Measurements from ENCODE around the gene PLA2G12B.
"Not testable (repeated sequence)": the region's sequence is repeated elsewhere in the genome, so short reads cannot be mapped to it uniquely, and the experiment has no call there.

PLA2G12B gene, protein sequence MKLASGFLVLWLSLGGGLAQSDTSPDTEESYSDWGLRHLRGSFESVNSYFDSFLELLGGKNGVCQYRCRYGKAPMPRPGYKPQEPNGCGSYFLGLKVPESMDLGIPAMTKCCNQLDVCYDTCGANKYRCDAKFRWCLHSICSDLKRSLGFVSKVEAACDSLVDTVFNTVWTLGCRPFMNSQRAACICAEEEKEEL

DNA sequence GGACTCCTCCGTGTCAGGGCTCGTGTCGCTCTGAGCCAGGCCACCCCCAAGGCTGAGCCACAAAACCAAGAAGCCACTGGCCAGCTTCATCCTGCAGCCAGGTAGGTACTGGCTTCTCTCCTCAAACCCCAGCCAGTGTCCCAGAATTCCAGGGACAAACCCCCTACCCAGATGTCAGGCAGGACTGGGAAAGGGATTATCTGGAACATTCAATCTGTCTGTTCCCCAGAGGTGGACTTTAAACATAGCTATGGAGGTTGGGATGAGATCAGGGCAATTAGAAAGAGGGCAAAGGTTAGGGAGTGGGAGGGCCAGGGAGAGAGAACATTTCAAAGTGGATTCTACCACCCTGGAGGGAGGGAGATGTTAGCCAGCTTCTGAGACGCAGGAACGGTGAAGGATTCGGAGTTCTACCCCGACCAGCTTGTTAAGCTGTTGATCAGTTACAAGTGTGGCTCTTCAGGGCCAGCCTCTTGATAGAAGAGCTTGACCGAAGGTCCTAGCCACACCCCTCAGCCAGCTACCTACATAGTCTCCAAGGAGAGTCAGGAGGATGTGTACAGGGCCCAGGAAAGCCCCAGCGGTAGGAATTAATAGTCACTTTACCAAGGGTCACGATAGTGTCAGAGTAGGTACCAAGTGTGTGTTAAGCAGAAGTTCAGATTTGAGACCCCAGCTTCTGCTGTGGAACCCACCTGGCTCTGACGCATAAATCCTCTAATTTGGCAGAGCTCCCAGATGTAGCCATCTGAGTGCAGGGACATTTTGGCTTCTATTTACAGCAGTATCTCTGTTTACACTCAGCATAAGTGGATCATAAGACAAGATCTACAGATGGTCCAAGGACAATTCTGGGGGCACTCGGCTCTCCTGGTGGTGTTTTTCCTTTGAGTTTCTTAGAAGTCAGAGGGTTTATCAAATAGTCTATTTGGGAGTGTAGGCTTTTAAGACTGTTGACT, at the start of gene PLA2G12B:
TSS of gene PLA2G12B (minus strand) at position 211 of the 959 bp plus-strand sequence. CDS start at position 90, 121 bp downstream.
- Histone ChIP-seq H3K9ac (ENCODE audit: low read depth, low read length) (no peak within 1 kb of the TSS), H3K36me3 (ENCODE audit: insufficient read depth, low read length) (no peaks in the 10 kb centered on the region), H3K9me3 (ENCODE audit: control insufficient read depth, insufficient read depth, low read length) (no peaks in the 10 kb centered on the region), H3K4me1 (ENCODE audit: insufficient read depth, low read length) (peaks cover 23% of the 10 kb centered on the region)

DNA sequence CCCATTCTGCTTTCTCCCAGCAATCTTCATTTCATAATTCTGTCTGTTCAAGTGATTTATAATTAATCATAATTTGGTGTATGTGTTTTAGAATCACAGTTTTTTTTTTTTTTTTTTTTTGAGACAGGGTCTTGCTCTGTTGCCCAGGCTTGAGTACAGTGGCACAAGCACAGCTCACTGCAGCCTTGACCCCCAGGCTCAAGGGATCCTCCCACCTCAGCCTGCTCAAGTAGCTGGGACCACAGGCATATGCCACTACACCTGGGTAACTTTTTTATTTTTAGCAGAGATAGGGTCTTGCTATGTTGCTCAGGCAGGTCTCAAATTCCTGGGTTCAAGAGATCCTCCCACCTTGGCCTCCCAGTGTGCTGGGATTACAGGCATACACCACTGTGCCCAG, 49.2 kb upstream of the PLA2G12B start:
- Histone ChIP-seq H3K9me3 (ENCODE audit: control insufficient read depth, insufficient read depth, low read length) (no peaks in the 10 kb centered on the region), H3K9ac (ENCODE audit: low read depth, low read length) (no peak overlapping the region), H3K36me3 (ENCODE audit: insufficient read depth, low read length) (no peaks in the 10 kb centered on the region), H3K4me1 (ENCODE audit: insufficient read depth, low read length) (no peaks in the 10 kb centered on the region)

DNA sequence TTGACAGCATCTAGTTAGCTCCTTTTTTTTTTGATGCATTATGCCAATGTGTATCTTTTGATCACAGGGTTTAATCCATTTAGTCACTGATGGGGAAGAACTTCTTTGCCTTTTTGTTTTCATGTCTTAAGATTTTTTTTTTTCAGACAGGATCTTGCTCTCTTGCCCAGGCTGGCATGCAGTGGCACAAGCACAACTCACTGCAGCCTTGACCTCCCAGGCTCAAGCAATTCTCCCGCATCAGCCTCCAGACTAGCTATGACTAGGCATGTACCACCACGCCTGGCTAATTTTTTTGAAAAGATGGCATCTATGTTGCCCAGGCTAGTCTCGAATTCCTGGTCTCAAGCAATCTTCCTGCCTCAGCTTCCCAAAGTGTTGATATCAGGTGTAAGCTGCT, 46.4 kb upstream of the PLA2G12B start:
- Histone ChIP-seq H3K9me3 (ENCODE audit: control insufficient read depth, insufficient read depth, low read length) (no peaks in the 10 kb centered on the region; the same call in 1 of the 2 replicates), H3K36me3 (ENCODE audit: insufficient read depth, low read length) (no peaks in the 10 kb centered on the region), H3K4me1 (ENCODE audit: insufficient read depth, low read length) (no peaks in the 10 kb centered on the region), H3K9ac (ENCODE audit: low read depth, low read length) (no peak overlapping the region)

DNA sequence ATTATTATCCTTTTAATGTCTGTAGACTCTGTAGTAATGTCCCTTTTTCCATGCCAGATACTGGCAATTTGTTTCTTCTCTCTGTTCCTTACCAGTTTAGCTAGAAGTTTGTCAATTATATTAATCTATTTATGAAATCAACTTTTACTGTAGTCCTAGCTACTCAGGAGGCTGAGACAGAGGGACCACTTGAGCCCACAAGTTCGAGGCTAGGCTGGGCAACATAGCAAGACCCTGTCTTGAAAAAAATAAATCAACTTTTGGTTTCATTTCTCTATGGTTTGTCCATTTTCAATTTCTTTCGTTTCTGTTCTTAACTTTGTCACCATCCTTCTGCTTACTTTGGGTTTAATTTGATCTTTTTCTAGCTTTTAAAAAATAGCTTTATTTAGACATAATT, 42.5 kb upstream of the PLA2G12B start:
- Histone ChIP-seq H3K4me1 (ENCODE audit: insufficient read depth, low read length) (no peaks in the 10 kb centered on the region), H3K9ac (ENCODE audit: low read depth, low read length) (no peak overlapping the region), H3K36me3 (ENCODE audit: insufficient read depth, low read length) (no peaks in the 10 kb centered on the region), H3K9me3 (ENCODE audit: control insufficient read depth, insufficient read depth, low read length) (no peaks in the 10 kb centered on the region; the same call in 1 of the 2 replicates)

DNA sequence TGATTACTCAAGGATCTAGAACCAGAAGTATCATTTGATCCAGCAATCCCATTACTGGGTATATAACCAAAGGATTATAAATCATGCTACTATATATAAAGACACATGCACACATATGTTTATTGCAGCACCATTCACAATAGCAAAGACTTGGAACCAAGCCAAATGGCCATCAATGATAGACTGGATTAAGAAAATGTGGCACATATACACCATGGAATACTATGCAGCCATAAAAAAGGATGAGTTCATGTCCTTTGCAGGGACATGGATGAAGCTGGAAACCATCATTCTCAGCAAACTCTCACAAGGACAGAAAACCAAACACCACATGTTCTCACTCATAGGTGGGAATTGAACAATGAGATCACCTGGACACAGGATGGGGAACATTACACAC, 40.9 kb upstream of the PLA2G12B start:
- not testable (repeated sequence) for H3K9me3 ChIP-seq (ENCODE audit: control insufficient read depth, insufficient read depth, low read length); H3K4me1 ChIP-seq (ENCODE audit: insufficient read depth, low read length); H3K36me3 ChIP-seq (ENCODE audit: insufficient read depth, low read length); H3K9ac ChIP-seq (ENCODE audit: low read depth, low read length)

DNA sequence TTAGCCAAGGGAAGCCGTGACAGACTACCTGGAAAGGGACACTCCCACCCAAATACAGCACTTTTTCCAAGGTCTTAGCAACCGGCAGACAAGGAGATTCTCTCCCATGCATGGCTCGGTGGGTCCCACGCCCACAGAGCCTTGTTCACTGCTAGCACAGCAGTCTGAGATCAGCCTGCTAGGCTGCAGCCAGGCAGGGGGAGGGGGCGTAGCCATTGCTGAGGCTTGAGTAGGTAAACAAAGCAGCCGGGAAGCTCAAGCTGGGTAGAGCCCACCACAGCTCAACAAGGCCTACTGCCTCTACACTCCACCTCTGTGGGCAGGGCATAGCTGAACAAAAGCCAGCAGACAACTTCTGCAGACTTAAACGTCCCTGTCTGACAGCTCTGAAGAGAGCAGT, 35.2 kb upstream of the PLA2G12B start:
- not testable (repeated sequence) for H3K4me1 ChIP-seq (ENCODE audit: insufficient read depth, low read length); H3K9me3 ChIP-seq (ENCODE audit: control insufficient read depth, insufficient read depth, low read length); H3K36me3 ChIP-seq (ENCODE audit: insufficient read depth, low read length)
- peak overlapping the region; percentile 24 for H3K9ac ChIP-seq (ENCODE audit: low read depth, low read length)

DNA sequence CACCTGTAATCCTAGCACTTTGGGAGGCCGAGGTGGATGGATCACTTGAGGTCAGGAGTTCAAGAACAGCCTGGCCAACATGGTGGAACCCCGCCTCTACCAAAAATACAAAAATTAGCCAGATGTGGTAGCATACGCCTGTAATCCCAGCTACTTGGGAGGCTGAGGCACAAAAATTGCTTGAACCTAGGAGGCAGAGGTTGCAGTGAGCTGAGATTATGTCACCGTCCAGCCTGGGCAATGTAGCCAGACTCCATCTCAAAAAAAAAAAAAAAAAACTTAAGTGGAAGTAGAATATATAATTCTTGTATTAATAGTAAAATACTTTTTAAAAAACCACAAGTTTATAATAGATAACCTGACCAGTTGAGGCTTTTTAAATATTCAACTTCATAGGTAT, 30.0 kb upstream of the PLA2G12B start:
- H3K4me1 ChIP-seq (ENCODE audit: insufficient read depth, low read length): not testable (repeated sequence)

DNA sequence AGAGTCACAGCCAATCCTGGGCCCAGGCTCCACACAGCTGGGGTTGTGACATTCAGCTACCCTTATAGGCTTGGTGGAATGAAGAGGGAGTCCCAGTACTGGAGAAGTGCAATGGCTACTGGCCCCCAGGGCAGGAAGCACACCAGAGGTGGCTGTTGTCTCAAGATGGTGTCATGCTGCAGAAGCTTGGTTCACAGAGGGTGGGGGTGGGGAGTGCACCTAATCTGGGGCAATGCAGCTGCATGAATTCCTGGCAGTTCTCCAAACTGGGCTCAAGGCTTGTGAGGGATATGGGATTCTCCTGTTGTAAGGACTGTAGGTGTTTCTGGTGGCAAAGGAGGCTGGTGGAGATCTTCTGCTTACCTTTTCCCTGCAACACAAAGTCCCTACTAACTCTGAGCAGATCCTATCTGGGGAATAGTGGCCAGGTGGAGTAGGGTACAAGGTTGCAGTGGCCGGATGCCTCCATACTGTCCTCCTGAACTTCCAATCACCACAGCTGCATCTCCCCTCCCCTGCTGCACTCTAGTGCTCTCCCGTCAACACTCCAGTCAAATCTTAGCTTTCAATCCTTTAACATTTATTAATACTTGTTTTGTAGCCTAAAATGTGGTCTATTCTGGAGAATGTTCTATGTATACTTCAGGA, 27.4 kb upstream of the PLA2G12B start:
- Histone ChIP-seq H3K9ac (ENCODE audit: low read depth, low read length) (no peak overlapping the region), H3K9me3 (ENCODE audit: control insufficient read depth, insufficient read depth, low read length) (peaks cover 4% of the 10 kb centered on the region), H3K4me1 (ENCODE audit: insufficient read depth, low read length) (no peaks in the 10 kb centered on the region), H3K36me3 (ENCODE audit: insufficient read depth, low read length) (no peaks in the 10 kb centered on the region)

More for the DNA sequence above, 30.0 kb upstream of the PLA2G12B start:
- H3K9ac ChIP-seq (ENCODE audit: low read depth, low read length); H3K36me3 ChIP-seq (ENCODE audit: insufficient read depth, low read length); H3K9me3 ChIP-seq (ENCODE audit: control insufficient read depth, insufficient read depth, low read length): not testable (repeated sequence)

DNA sequence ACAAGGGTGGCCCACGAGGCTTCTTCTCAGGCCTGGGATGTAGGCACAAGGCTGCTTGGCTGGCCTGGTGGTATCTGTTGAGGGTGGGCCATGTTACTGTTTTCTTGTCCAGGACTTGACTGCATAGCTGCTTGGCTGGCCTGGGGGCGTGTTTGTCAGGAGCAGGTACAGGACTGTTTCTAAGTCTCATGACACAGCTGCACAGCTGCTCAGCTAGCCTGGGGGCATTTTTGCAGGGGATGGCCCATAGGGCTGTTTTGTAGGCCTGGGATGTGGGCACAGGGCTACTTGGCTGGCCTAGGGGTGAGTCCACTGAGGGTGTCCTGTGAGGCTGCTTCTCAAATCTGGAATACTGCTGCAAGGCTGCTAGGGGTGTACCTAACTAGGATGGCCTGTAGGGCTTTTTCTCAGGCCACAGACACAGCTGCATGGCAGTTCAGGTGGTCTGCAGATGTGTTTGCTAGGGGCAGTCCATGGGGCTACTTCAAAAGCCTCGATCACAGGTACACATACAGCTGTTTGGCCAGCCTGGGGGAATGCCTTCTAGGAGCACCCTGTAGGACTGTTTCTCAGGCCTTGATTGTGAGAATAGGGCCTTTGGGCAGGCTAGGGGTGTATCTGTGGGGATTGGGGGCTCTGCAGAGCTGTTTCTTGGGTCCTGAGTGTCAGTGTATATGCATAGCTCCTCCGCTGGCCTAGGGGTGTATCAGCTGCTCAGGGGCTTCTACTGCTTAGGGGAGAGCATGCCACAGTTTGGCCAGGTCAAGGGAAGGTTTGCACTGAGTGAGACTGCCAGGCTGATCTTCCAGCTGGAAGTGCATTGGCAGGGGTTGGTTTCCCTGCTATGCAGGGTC, 26.6 kb upstream of the PLA2G12B start:
- no peaks in the 10 kb centered on the region for H3K36me3 ChIP-seq (ENCODE audit: insufficient read depth, low read length)
- H3K9ac ChIP-seq (ENCODE audit: low read depth, low read length): no peak overlapping the region
- H3K4me1 ChIP-seq (ENCODE audit: insufficient read depth, low read length): no peaks in the 10 kb centered on the region
- peaks cover 4% of the 10 kb centered on the region for H3K9me3 ChIP-seq (ENCODE audit: control insufficient read depth, insufficient read depth, low read length)

DNA sequence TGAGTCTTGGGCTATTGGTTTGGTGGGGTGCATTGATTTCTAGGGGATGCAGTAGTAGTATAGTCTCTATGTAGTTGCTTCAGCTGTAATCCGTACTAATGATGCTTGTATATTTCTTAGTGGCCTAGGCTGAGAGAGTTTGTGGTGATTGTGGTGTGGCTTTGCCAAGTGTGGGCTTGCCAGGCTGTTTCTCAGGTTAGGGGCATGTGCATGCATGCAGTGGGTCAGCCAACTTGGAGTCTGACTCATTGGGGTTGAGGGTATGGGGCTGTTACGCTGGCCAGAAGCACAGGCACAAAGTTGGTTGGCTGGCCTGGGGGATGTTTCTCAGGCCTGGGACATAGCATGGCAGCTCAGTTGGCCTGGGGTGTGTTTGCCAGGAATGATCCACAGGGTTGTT, 25.7 kb upstream of the PLA2G12B start:
- H3K9me3 ChIP-seq (ENCODE audit: control insufficient read depth, insufficient read depth, low read length): peaks cover 4% of the 10 kb centered on the region
- no peak overlapping the region for H3K9ac ChIP-seq (ENCODE audit: low read depth, low read length)
- H3K4me1 ChIP-seq (ENCODE audit: insufficient read depth, low read length): no peaks in the 10 kb centered on the region
- no peaks in the 10 kb centered on the region for H3K36me3 ChIP-seq (ENCODE audit: insufficient read depth, low read length)

DNA sequence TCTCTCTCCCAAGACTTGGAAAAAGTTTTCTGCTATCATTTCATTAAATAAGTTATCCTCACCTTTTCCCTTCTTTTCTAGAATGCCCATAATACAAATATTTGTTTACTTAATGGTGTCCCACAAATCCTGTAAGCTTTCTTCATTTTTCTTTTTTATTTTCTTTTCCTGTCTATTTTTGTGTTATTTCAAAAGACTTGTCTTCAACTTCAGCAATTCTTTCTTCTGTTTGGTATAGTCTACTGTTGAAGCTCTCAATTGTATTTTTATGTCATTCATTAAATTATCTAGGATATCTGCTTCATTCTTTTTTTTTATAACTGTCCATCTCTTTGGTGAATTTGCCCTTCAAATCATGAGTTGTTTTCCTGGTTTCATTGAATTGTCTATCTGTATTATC, 25.1 kb upstream of the PLA2G12B start:
- Histone ChIP-seq H3K4me1 (ENCODE audit: insufficient read depth, low read length) (no peaks in the 10 kb centered on the region), H3K36me3 (ENCODE audit: insufficient read depth, low read length) (no peaks in the 10 kb centered on the region), H3K9me3 (ENCODE audit: control insufficient read depth, insufficient read depth, low read length) (peaks cover 4% of the 10 kb centered on the region), H3K9ac (ENCODE audit: low read depth, low read length) (no peak overlapping the region)

DNA sequence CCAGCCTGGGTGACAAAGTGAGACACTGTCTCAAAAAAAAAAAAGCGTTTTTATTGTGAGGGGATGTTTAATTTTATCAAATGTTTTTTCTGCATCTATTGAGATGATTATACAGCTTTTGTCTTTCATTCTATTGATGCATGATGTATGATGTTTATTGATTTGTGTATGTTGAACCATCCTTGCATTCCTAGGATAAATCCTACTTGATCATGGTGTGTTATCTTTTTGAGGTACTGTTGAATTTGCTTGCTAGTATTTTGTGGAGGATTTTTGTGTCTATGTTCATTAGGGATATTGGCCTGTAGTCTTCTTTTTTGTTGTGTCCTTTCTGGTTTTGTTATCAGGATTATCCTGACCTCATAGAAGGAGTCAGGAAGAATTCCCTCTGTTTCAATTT, 22.3 kb upstream of the PLA2G12B start:
- no peaks in the 10 kb centered on the region for H3K36me3 ChIP-seq (ENCODE audit: insufficient read depth, low read length)
- H3K9me3 ChIP-seq (ENCODE audit: control insufficient read depth, insufficient read depth, low read length): peaks cover 4% of the 10 kb centered on the region
- no peak overlapping the region for H3K9ac ChIP-seq (ENCODE audit: low read depth, low read length)
- H3K4me1 ChIP-seq (ENCODE audit: insufficient read depth, low read length): no peaks in the 10 kb centered on the region

DNA sequence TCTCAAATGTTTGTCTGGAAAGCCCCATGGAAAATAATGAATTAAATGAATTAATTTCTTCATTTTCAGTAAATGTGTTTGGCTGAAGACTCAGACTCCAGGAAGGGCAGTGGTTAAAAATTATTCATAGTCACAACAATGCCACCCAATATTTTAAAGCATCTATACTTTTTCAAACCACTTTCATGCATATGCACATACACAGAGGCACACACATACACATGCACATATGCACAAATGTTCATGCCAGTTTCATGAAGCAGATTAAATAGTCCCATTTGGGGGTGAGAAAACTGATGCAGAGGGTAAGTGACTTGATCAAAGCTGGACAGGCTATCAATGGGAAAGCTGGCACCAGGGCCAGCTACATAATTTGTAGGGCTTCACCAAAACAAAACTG, 1.4 kb upstream of the PLA2G12B start:
- H3K36me3 ChIP-seq (ENCODE audit: insufficient read depth, low read length): no peaks in the 10 kb centered on the region
- H3K4me1 ChIP-seq (ENCODE audit: insufficient read depth, low read length): peaks cover 23% of the 10 kb centered on the region
- H3K9me3 ChIP-seq (ENCODE audit: control insufficient read depth, insufficient read depth, low read length): no peaks in the 10 kb centered on the region
- no peak overlapping the region for H3K9ac ChIP-seq (ENCODE audit: low read depth, low read length)

DNA sequence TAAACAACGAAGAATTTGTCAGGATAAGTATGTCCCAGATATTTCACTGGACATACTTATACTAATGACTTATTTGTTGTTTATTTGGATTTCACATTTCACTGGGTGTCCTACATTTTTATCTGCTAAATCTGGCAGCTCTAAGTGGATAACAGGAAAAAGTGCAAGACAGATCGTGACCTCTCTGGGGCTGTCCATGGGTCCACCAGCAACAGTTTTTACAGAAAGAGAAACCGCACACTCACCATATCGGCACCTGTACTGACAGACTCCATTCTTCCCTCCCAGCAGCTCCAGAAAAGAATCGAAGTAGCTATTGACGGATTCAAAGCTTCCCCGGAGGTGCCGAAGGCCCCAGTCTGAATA, 393 bp downstream of the PLA2G12B start:
- no peak overlapping the region for H3K9ac ChIP-seq (ENCODE audit: low read depth, low read length)

More for the DNA sequence above, 393 bp downstream of the PLA2G12B start:
- no peaks in the 10 kb centered on the region for H3K36me3 ChIP-seq (ENCODE audit: insufficient read depth, low read length)
- H3K4me1 ChIP-seq (ENCODE audit: insufficient read depth, low read length): peaks cover 23% of the 10 kb centered on the region
- no peaks in the 10 kb centered on the region for H3K9me3 ChIP-seq (ENCODE audit: control insufficient read depth, insufficient read depth, low read length)
